ENCODE data around the gene TCP11L2.
"Not testable (repeated sequence)": the region's sequence is repeated elsewhere in the genome, so short reads cannot be mapped to it uniquely, and the experiment has no call there.

Gene TCP11L2

DNA sequence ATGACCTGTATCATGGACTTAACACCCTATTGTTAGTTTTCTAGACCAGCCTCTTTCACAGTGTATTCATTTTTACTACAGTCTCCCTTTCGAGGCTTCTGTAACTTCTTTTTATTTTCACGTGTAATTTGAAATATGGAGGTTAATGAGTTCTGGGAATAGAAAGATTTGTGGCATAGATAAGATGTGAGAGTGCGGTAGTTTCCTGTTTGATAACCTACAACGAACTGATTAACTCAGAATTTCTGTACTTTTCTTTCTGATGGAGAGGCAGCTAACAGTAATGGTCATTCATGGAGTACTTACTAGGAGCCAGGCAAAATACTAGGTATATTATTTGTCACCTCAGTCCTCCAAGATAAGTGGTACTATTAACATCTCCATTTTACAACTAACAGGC, 76.3 kb downstream of the TCP11L2 start:
- intact Hi-C loops (cut with DNase I): no loop called here
- DNase-seq: no peak

DNA sequence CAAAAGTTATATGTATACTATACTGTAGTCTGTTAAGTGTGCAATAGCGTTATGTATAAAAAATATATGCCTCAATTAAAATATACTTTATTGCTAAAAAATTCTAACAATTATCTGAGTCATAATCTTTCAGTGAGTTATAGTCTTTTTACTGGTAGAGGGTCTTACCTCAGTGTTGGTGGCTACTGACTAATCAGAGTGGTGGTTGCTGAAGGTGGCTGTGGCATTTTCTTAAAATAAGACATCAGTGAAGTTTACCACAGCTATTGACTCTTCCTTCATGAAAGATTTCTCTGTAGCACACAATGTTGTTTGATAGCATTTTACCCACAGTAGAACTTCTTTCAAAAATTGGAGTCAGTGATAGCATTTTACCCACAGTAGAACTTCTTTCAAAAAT, 78.4 kb downstream of the TCP11L2 start:
- intact Hi-C loops (cut with DNase I): no loop called here
- DNase-seq: no peak

DNA sequence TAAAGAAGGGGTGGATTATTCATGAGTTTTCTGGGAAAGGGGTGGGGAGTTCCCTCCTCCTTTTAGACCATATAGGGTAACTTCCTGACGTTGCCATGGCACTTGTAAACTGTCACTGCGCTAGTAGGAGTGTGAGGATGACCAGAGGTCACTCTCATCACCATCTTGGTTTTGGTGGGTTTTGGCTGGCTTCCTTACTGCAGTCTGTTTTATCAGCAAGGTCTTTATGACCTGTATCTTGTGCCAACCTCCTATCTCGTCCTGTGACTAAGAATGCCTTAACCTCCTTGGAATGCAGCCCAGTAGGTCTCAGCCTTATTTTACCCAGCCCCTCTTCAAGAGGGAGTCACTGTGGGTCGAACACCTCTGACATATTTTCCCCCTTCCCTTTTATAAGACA, 79.3 kb downstream of the TCP11L2 start:
- DNase-seq; intact Hi-C loops (cut with DNase I): not testable (repeated sequence)

DNA sequence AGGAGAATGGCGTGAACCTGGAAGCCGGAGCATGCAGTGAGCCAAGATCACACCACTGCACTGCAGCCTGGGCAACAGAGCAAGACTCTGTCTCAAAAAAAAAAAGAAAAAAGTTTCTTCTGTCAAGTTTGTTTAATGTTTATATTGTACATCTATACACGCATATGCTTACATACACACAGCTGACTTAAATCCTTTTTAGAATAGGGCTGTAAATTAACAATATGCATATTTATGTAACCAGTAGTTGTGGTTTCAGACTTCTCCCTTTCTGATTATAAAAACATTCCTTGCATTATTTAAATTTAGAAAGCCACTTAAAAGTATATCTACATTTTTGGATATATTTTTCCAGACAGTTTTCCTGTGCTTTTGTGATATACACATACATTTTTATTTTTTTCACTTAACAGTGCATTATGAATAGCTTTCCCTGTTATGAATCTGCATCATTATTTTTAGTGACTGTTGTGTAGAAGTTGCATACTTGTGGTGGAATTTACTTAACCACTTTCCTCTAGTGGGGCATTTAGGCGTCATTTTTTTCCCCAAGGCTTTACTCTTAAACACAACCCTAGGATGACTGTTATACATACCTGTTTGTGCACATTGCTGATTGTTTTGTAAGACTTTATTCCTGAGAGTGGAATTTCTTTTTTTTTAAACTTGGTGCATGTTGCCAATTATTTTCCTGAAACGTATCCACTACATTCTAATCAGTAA, 84.4 kb downstream of the TCP11L2 start:
- DNase-seq: no peak
- intact Hi-C loops (cut with DNase I): loop anchor here (1.0 kb wide), 3 partner anchors 29 to 533 kb away; no protein-coding TSS in a partner anchor

DNA sequence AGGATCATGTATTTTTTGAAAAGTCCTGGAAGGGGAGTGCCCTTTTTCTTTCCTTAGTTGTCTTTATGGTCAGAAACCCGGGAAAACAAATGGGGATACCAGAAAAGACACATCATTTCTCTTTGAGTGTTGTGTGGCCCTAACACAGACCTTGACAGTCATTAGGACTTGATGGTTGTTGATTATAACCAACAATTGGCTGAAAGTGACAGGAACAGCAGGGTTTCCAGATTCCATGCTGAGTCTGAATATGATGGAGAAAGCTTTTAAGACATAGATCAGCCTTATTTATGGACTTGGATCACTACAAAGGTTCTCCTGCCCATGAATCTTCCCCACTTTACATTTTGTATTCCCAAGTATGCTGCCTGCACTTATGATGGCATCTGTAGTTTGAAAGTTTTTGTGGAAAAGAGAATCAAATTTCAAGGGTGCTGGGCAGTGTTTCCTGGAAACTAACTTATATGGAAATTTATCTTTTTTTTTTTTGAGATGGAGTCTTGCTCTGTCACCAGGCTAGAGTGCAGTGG, 85.4 kb downstream of the TCP11L2 start:
- intact Hi-C loops (cut with DNase I): no loop called here
- DNase-seq: no peak

DNA sequence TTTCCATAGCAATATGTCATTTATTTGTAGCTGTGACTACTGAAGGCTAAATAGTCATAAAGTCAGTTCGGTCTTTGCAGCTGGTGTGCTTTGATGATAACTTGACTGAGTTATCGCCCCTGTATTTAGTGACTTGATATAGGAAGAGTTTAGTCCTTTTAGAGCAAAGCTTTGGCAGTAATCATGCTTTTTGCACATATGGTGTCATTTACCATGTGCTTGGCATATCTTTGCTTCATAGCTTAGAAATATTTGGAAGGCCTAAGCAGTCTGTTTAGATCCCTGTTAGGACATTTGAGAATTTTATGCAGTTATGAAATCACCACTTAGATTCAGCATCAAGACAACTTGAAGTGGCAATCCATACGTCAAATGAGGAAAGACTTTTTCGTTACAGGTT, 86.6 kb downstream of the TCP11L2 start:
- no peak for DNase-seq
- intact Hi-C loops (cut with DNase I): no loop called here

DNA sequence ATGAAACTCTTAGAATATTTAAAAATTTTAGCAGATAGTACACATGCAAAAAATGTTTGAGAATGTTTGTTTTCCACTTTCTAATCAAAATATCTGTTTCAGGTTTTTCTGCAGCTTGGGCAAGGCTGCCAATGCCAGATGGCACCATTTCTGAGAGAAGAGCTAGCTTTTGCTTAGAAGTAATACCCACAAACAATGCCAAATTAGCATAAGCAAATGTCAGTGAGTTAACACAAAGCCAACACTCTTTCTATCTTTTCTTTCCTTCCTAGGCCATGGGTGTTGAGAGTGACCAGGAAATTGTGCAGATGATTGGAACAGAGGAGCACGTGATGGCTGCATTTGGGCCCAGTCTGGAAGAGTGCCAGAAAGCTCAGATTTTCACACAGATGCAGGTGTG, 90.2 kb downstream of the TCP11L2 start:
- DNase-seq: no peak
- intact Hi-C loops (cut with DNase I): no loop called here

Measured in posterior cingulate gyrus (tissue), 11 donors.